ENCODE data around the gene TMEM43. TPM values are rescaled to one million over a fixed set of nuclear protein-coding genes. Genes with fewer than 3 reads are reported as not detected.
A peak's percentile ranks its signal among the peaks of the same experiment; 100 is the strongest.
"Not testable (repeated sequence)": the region's sequence is repeated elsewhere in the genome, so short reads cannot be mapped to it uniquely, and the experiment has no call there.

Gene TMEM43
- total and polyA plus RNA-seq, 2 experiments from 2014 or later: 59.4 to 73.1 TPM

DNA sequence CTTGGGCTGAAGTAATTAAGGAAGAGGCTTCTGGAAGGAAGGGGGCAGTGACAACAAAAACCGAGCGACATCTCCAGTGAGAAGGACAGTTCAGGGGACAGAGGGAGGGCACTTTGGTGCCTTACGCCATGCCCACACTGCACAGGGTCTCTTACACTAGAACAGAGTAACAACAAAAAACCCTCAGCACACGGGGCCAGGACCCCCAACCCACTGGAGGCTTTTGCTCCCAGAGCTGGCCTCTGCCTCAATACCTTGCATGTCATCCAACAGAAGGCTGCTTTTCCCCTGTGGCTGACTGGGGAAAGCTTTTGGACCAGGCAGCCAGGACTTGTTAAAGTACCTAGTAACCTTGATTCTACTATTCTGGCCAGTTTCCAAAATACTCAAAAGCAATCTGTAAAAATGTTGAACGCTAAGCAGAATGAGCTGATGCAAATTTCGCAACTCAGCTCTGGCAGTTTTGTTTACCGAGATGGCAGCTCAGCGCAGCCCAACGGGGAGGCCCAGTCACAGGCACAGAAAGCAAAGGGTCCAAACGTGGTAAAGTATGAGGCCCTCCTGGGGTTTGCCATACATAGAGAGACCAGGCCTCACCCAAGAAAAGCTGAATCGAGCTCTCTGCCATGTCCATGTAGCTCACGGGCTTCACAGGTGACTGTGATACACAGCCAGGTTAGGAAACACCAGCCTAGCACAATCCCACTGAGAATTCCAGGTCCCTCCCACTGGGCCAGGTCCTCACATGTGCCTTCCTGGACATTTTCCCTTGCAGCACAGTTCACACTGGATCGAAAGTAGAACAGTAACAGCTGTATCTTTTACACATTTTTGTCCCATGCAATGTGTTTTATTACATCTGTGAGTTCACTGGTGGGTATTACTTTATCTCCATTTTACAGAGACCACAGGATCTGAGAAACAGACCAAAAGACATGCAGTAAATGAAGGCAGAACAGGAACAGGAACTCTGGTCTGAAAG is 6.2 kb upstream of the TMEM43 start:
- Histone ChIP-seq H4K20me1 (ENCODE audit: insufficient read depth, poor library complexity, severe bottlenecking) (no peaks in the 10 kb centered on the region), H3K4me1 (ENCODE audit: insufficient read depth) (peaks cover 26% of the 10 kb centered on the region), H3K4me3 (no peak overlapping the region), H3K4me2 (peak overlapping the region; percentile 45), H3K27me3 (no peaks in the 10 kb centered on the region), H3K9me2 (replicated peaks; ENCODE audit: insufficient read depth) (no peaks in the 10 kb centered on the region), H3K27ac (peak overlapping the region; percentile 74), H2AFZ (no peak overlapping the region), H3K79me2 (peaks cover 36% of the 10 kb centered on the region), H3K9me3 (ENCODE audit: low read depth) (no peaks in the 10 kb centered on the region), H3K36me3 (replicated peaks; ENCODE audit: insufficient read depth, low read depth) (no peaks in the 10 kb centered on the region)
- TF ChIP-seq EZH2phosphoT487 (IDR thresholded peaks at IDR 0.05; ENCODE audit: low read depth, severe bottlenecking, unreplicated experiment) (no peak), EZH2 (IDR thresholded peaks at IDR 0.05; ENCODE audit: borderline replicate concordance) (no peak)
- TF ChIP-seq, protein P1, sequence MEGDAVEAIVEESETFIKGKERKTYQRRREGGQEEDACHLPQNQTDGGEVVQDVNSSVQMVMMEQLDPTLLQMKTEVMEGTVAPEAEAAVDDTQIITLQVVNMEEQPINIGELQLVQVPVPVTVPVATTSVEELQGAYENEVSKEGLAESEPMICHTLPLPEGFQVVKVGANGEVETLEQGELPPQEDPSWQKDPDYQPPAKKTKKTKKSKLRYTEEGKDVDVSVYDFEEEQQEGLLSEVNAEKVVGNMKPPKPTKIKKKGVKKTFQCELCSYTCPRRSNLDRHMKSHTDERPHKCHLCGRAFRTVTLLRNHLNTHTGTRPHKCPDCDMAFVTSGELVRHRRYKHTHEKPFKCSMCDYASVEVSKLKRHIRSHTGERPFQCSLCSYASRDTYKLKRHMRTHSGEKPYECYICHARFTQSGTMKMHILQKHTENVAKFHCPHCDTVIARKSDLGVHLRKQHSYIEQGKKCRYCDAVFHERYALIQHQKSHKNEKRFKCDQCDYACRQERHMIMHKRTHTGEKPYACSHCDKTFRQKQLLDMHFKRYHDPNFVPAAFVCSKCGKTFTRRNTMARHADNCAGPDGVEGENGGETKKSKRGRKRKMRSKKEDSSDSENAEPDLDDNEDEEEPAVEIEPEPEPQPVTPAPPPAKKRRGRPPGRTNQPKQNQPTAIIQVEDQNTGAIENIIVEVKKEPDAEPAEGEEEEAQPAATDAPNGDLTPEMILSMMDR (IDR thresholded peaks at IDR 0.05; ENCODE audit: poor library complexity): no peak
- 65% methylated on average over 13 of the region's 13 CpGs for WGBS (ENCODE audit: low lambda C conversion rate, missing lambda C conversion rate)
- peak; percentile 76 for DNase-seq (ENCODE audit: low spot score)

DNA sequence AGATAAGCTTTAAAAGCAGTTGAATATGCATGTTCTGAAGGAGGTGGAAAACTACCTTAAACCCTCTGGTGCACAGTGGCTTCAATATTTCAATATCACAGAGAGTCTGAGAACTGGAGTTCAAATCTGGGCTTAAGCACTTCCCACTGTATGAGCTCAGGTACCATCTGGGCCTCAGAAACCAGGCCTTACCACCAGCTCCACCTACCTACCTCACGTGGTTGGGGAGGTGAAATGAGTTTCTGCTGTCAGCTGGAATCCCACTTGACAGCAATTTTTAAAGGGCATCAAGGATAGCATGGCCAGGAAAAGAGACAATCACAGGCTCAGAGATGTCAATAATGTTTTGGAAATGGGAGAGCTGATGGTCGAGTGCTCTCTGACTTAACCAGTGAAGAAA is 5.2 kb upstream of the TMEM43 start:
- no peaks in the 10 kb centered on the region for H3K27me3 ChIP-seq
- DNase-seq (ENCODE audit: low spot score): no peak
- TF ChIP-seq EZH2phosphoT487 (IDR thresholded peaks at IDR 0.05; ENCODE audit: low read depth, severe bottlenecking, unreplicated experiment) (no peak), EZH2 (IDR thresholded peaks at IDR 0.05; ENCODE audit: borderline replicate concordance) (no peak)
- TF ChIP-seq, protein P1 (IDR thresholded peaks at IDR 0.05; ENCODE audit: poor library complexity): no peak
- no peaks in the 10 kb centered on the region for H3K9me3 ChIP-seq (ENCODE audit: low read depth)
- peaks cover 28% of the 10 kb centered on the region for H3K4me1 ChIP-seq (ENCODE audit: insufficient read depth)
- peak overlapping the region; percentile 74 for H3K27ac ChIP-seq
- peak overlapping the region; percentile 45 for H3K4me2 ChIP-seq
- no peaks in the 10 kb centered on the region for H3K9me2 ChIP-seq (replicated peaks; ENCODE audit: insufficient read depth)
- 90% methylated on average over 2 of the region's 2 CpGs for WGBS (ENCODE audit: low lambda C conversion rate, missing lambda C conversion rate)
- peaks cover 41% of the 10 kb centered on the region for H3K79me2 ChIP-seq
- H4K20me1 ChIP-seq (ENCODE audit: insufficient read depth, poor library complexity, severe bottlenecking): no peaks in the 10 kb centered on the region
- H2AFZ ChIP-seq: no peak overlapping the region
- H3K36me3 ChIP-seq (replicated peaks; ENCODE audit: insufficient read depth, low read depth): no peaks in the 10 kb centered on the region
- no peak overlapping the region for H3K4me3 ChIP-seq

DNA sequence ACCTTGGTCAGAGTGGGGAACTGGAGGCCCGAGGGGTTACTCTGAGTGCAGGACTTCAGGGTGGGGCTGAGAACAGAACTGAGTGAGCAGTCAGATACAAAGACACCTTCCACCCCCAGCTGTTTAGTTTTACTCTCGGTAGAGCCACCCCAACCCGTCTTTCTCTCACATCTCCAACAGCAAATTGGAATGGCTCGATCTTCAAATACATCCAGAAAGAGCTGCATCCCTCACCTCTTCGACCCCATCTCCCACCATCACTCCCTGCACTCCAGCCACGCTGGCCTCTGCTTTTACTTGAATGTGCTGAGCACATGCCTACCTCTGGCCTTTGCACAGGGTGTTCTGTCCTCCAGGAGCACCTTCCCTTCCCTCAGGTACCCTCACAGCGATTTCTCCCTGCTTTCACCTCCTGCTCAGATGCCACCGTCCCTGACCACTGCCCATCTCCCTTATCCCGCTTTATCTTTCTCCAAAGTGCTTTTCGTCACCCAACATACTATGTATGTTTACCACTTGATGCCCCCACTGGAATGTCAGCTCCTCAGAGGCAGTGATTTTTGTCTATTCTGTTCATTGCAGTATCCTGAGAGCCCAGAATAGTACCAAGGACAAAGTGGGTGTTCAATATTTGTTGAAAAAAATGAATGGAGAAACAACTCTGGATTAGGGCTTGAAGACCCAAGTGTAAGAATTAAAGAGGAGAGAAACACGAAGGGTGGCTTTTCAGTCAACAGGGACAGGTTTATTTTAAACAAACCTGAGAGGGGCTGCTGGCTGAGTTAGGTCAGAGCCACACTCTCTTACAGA is 4.5 kb upstream of the TMEM43 start:
- peaks cover 41% of the 10 kb centered on the region for H3K79me2 ChIP-seq
- no peak for TF ChIP-seq EZH2phosphoT487 (IDR thresholded peaks at IDR 0.05; ENCODE audit: low read depth, severe bottlenecking, unreplicated experiment)
- no peak for TF ChIP-seq EZH2 (IDR thresholded peaks at IDR 0.05; ENCODE audit: borderline replicate concordance)
- TF ChIP-seq, protein P1 (IDR thresholded peaks at IDR 0.05; ENCODE audit: poor library complexity): no peak

DNA sequence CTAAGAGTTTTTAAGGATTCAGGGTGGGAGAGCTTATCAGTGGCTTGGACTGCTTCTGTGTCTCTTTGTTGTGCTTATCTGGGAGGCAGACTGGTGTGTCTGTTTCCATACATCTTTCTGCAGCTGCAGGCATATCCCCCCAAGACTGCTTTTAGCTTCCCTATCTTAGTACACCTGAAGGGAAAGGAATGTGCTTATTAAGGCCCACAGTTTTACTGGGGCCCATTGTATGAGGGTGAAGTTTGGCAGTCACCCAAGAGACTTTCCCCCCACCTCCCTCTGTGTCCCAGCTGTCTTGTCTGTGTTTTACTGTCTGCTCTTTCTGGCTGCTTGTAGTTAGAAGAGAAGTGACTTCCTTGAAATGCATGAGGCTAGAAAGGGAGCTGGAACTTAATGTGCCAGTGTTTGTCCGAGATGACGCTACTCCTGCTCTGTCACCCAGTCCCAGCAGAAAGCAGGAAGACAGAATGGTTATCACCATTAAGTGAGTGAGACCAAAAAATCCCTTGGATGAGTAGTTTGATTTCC is 3.9 kb upstream of the TMEM43 start:
- H3K9me3 ChIP-seq (ENCODE audit: low read depth); DNase-seq (ENCODE audit: low spot score); H3K36me3 ChIP-seq (replicated peaks; ENCODE audit: insufficient read depth, low read depth); H3K27ac ChIP-seq; H2AFZ ChIP-seq; H4K20me1 ChIP-seq (ENCODE audit: insufficient read depth, poor library complexity, severe bottlenecking); H3K9me2 ChIP-seq (replicated peaks; ENCODE audit: insufficient read depth); H3K27me3 ChIP-seq; H3K4me3 ChIP-seq; H3K4me2 ChIP-seq: not testable (repeated sequence)
- 86% methylated on average over 2 of the region's 2 CpGs for WGBS (ENCODE audit: low lambda C conversion rate, missing lambda C conversion rate)
- Histone ChIP-seq H3K79me2 (peaks cover 41% of the 10 kb centered on the region), H3K4me1 (ENCODE audit: insufficient read depth) (peaks cover 30% of the 10 kb centered on the region)

More for the DNA sequence above, 4.5 kb upstream of the TMEM43 start:
- Histone ChIP-seq H3K4me2 (no peak overlapping the region), H4K20me1 (ENCODE audit: insufficient read depth, poor library complexity, severe bottlenecking) (no peaks in the 10 kb centered on the region), H3K9me3 (ENCODE audit: low read depth) (no peaks in the 10 kb centered on the region), H3K27ac (no peak overlapping the region), H3K27me3 (no peaks in the 10 kb centered on the region), H3K4me3 (no peak overlapping the region), H2AFZ (no peak overlapping the region), H3K9me2 (replicated peaks; ENCODE audit: insufficient read depth) (no peaks in the 10 kb centered on the region), H3K36me3 (replicated peaks; ENCODE audit: insufficient read depth, low read depth) (no peaks in the 10 kb centered on the region), H3K4me1 (ENCODE audit: insufficient read depth) (peaks cover 28% of the 10 kb centered on the region)
- DNase-seq (ENCODE audit: low spot score): peak; percentile 2
- 97% methylated on average over 11 of the region's 11 CpGs for WGBS (ENCODE audit: low lambda C conversion rate, missing lambda C conversion rate)

Measured in hepatocyte (in vitro differentiated cells).